PC-3 (cell line): Measurements from ENCODE around the gene IL34. TPM values are rescaled to one million over a fixed set of nuclear protein-coding genes. Genes with fewer than 3 reads are reported as not detected.

Experiments
- ATAC-seq: fragments of 200-7000 bp; cut with Tn5 transposase; 2 replicates; pipeline ENCODE4 v1.9.1; 2020; ENCODE audit warnings: mild to moderate bottlenecking, moderate library complexity
- BruUV-seq: library from RNA; stranded (reverse); fragments of 400-500 nt; replicated peaks from 2 replicates; lab custom pipeline; 2021; lab: Mats Ljungman, UMichigan
- CTCF ChIA-PET: fragments of 300-600 bp; sonication (Branson Sonifier 250); formaldehyde crosslinking; loops from one replicate; lab custom pipeline; 2022; ENCODE audit warnings: antibody characterized with exemption; lab: Charles Lee
- POLR2A ChIA-PET: fragments of 300-600 bp; sonication (Branson Sonifier 250); formaldehyde crosslinking; loops from one replicate; lab custom pipeline; 2022; ENCODE audit warnings: antibody characterized with exemption; ENCODE audit not compliant: unreplicated experiment; lab: Charles Lee
- DNase-seq: peaks from one replicate; pipeline ENCODE4 v3.0.0-alpha.2; 2015
- H2AFZ ChIP-seq: fragments of 300-600 bp; sonication (generic); 2 replicates; pipeline ENCODE4 v1.6.0; 2016; ENCODE audit warnings: antibody characterized with exemption, low read length
- H3F3A ChIP-seq: fragments of 300-600 bp; sonication (generic); one replicate; pipeline ENCODE4 v1.6.0; 2017; ENCODE audit warnings: antibody characterized with exemption, low read length, control low read depth, mild to moderate bottlenecking; ENCODE audit not compliant: unreplicated experiment
- H3K27ac ChIP-seq: fragments of 300-600 bp; sonication (generic); 2 replicates; pipeline ENCODE4 v1.5.1; 2016; ENCODE audit warnings: mild to moderate bottlenecking, low read length
- H3K27me3 ChIP-seq: fragments of 300-600 bp; sonication (generic); 2 replicates; pipeline ENCODE4 v1.6.1; 2016; ENCODE audit warnings: low read length, mixed read lengths
- H3K36me3 ChIP-seq: fragments of 300-600 bp; sonication (generic); 2 replicates; pipeline ENCODE4 v1.6.1; 2016; ENCODE audit warnings: low read depth, mixed run types, low read length, mixed read lengths
- H3K4me1 ChIP-seq: fragments of 300-600 bp; sonication (generic); 2 replicates; pipeline ENCODE4 v1.5.1; 2016; ENCODE audit warnings: low read length; ENCODE audit not compliant: insufficient read depth
- H3K4me2 ChIP-seq: fragments of 300-600 bp; sonication (generic); 2 replicates; pipeline ENCODE4 v1.6.0; 2016; ENCODE audit warnings: low read length
- H3K4me3 ChIP-seq: fragments of 300-600 bp; sonication (generic); 2 replicates; pipeline ENCODE4 v1.5.1; 2016; ENCODE audit warnings: mild to moderate bottlenecking, low read length, mixed read lengths
- H3K79me2 ChIP-seq: fragments of 300-600 bp; sonication (generic); 2 replicates; pipeline ENCODE4 v1.6.1; 2017; ENCODE audit warnings: low read length, mixed read lengths
- H3K9ac ChIP-seq: fragments of 300-600 bp; sonication (generic); 2 replicates; pipeline ENCODE4 v1.6.0; 2016; ENCODE audit warnings: mild to moderate bottlenecking, low read length
- H3K9me2 ChIP-seq: fragments of 300-600 bp; sonication (generic); replicated peaks from 2 replicates; pipeline ENCODE4 v1.6.1; 2016; ENCODE audit warnings: mixed run types, low read length, mixed read lengths
- H3K9me3 ChIP-seq: fragments of 300-600 bp; sonication (generic); 2 replicates; pipeline ENCODE4 v1.6.1; 2016; ENCODE audit warnings: low read length, mixed read lengths
- H4K20me1 ChIP-seq: fragments of 300-600 bp; sonication (generic); 2 replicates; pipeline ENCODE4 v1.6.1; 2016; ENCODE audit warnings: low read length, mixed read lengths
- CTCF ChIP-seq: fragments of 300-600 bp; sonication (generic); conservative IDR thresholded peaks from 2 replicates; pipeline ENCODE4 v1.5.1; 2017; ENCODE audit warnings: antibody characterized with exemption, low read depth, mild to moderate bottlenecking, low read length
- EZH2 ChIP-seq: fragments of 300-600 bp; sonication (generic); IDR thresholded peaks from one replicate; pipeline ENCODE4 v1.6.1; 2017; ENCODE audit warnings: antibody characterized with exemption, mild to moderate bottlenecking, low read length; ENCODE audit not compliant: unreplicated experiment
- EZH2phosphoT487 ChIP-seq: fragments of 300-600 bp; sonication (generic); IDR thresholded peaks from 2 replicates; pipeline ENCODE4 v1.6.1; 2018; ENCODE audit warnings: mild to moderate bottlenecking, antibody characterized with exemption, low read length, borderline replicate concordance
- intact Hi-C: fragments of 100-400 bp; cut with micrococcal nuclease; formaldehyde crosslinking; loops from 2 replicates; pipeline ENCODE4 v1.9.0; 2023
- total RNA-seq: library from RNA; depleted of rRNA; stranded (reverse); fragments of >200 nt; gene quantifications from 2 replicates; pipeline ENCODE4 v1.2.3, GENCODE V29; 2014

The IL34 gene
- total RNA-seq, 1 experiment from 2014 or later, result not detected

GRCh38 chr16:70663524-70664324 is 17.4 kb downstream of the IL34 start:
- DNase-seq (no peak), ATAC-seq (no peak)
- no peak overlapping the region for H2AFZ ChIP-seq
- H3K4me3 ChIP-seq, result no peak overlapping the region
- H3F3A ChIP-seq, result no peaks in the 10 kb centered on the region
- peaks cover 3% of the 10 kb centered on the region; the same call in 1 of the 2 replicates for H3K36me3 ChIP-seq
- TF ChIP-seq EZH2phosphoT487 (no peak), CTCF (no peak), EZH2 (no peak)
- intact Hi-C loops, result no loop called here
- H4K20me1 ChIP-seq, result no peaks in the 10 kb centered on the region
- no peak overlapping the region for H3K9ac ChIP-seq
- no peaks in the 10 kb centered on the region for H3K4me1 ChIP-seq
- H3K27me3 ChIP-seq, result no peaks in the 10 kb centered on the region
- BruUV-seq, result no TSS peak
- no peak overlapping the region for H3K4me2 ChIP-seq
- no peaks in the 10 kb centered on the region for H3K79me2 ChIP-seq
- ChIA-PET POLR2A (no interaction called here), CTCF (no interaction called here)
- H3K9me2 ChIP-seq, result no peaks in the 10 kb centered on the region
- H3K9me3 ChIP-seq, result no peaks in the 10 kb centered on the region
- no peak overlapping the region for H3K27ac ChIP-seq

- Histone ChIP-seq H3K36me3 (peaks cover 3% of the 10 kb centered on the region; the same call in 1 of the 2 replicates), H3K9me2 (no peaks in the 10 kb centered on the region)
- ATAC-seq, result no peak
Measured at GRCh38 chr16:70664325-70665112, 18.2 kb downstream of the IL34 start.

More at GRCh38 chr16:70664325-70665112, 18.2 kb downstream of the IL34 start:
- Histone ChIP-seq H3K4me2 (no peak overlapping the region), H3K4me3 (no peak overlapping the region), H3F3A (no peaks in the 10 kb centered on the region), H3K9me3 (no peaks in the 10 kb centered on the region), H3K27ac (no peak overlapping the region), H2AFZ (no peak overlapping the region), H3K4me1 (no peaks in the 10 kb centered on the region), H3K9ac (no peak overlapping the region), H4K20me1 (no peaks in the 10 kb centered on the region), H3K27me3 (no peaks in the 10 kb centered on the region), H3K79me2 (no peaks in the 10 kb centered on the region)
- DNase-seq, result no peak
- ChIA-PET POLR2A (no interaction called here), CTCF (no interaction called here)
- TF ChIP-seq EZH2phosphoT487, result no peak
- TF ChIP-seq EZH2, result no peak
- TF ChIP-seq CTCF, result no peak
- no TSS peak for BruUV-seq
- intact Hi-C loops, result no loop called here
